Renal pelvis (tissue), 4 donors: ENCODE data around the gene PLAC8L1. TPM values are rescaled to one million over a fixed set of nuclear protein-coding genes. Genes with fewer than 3 reads are reported as not detected.

Experiments used
- DNase-seq: peaks from one replicate; pipeline ENCODE4 v3.0.0-alpha.2; 2013
- polyA plus RNA-seq, 3 donors: library from polyadenylated mRNA; unstranded; fragments of 120-200 nt; gene quantifications; one replicate each; pipeline ENCODE4 v1.2.1, GENCODE V29; 2013; ENCODE audit not compliant: insufficient read length in 3 of 3

Gene PLAC8L1
- polyA plus RNA-seq, 3 donors: 0.75 to 3.0 (median 2.6) TPM

GRCh38 chr5:146081556-146081955 is 23.8 kb downstream of the PLAC8L1 start:
- peak; percentile 60 for DNase-seq

DNA sequence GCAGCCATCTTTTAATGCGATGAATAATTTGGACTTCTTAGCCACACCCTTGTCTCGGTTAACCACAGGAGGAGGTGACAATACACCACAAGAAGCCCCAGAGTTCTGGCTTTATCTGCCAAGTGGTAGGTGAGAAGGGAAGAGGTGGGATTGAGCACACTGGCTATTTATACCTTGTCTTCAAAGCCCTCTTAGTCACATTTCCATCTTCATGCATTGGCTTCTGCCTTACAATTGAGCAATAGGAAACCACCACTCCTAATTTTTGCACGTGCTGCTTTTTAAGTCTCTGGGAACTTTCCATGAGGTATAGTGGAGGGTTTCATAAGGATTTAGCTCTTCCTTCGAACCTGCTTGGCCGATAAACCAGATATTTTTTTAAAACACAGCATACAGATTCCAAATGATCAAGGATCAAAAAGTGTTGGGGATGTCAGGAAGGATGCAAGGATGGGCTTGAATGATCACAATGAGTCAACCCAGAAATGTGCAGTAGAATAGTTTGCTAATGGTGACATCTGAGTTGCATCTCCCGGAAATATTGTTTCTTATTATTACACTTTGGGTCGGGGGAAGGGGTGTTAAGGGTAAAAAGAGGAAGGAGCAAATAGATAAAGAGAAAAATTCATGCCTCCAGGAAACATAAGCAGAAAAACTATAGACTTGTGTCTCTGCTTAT is 25.5 kb downstream of the PLAC8L1 start:
- no peak for DNase-seq

DNA sequence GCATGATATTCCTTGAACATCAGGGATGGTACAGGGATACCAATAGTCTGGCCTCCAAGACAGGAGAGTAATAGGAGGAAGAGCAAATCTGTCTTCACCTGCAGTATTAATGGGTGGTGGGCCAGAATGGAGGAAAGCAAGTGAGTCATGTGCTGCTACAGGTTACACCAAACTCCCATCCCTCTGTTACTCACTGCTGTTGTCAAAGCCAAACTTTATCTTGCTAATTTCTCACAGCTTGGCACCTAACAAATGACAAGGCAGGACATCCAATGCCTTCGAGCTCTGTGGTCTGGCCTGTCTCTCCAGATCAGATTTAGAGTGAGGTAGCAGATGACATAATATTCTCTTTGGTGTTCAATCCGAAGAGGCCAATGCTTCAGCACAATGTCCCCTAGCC is 26.8 kb downstream of the PLAC8L1 start:
- DNase-seq: no peak

DNA sequence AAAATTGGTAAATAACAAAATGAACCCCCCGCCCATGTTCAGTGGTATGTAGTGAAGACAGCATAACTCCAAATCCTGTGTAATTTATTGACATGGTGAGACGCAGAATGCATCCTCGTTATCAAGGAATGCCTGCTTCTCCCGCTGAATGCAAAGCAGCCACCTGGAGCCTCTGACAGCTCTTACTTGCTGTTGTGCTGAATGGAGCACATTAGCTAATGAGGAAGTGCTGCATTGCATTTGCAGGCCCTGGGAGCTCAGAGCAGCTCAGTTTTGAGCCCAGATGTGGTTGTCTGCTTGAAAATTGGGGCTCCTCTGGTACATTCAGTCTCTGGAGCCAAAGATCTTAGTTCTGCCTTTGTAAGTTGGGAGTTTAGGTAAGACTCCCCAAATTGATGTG is 28.9 kb downstream of the PLAC8L1 start:
- no peak for DNase-seq

- DNase-seq: no peak
These were observed 29.3 kb downstream of the PLAC8L1 start for GRCh38 chr5:146076028-146076427.

- DNase-seq: no peak
These were observed 32.0 kb downstream of the PLAC8L1 start for GRCh38 chr5:146073239-146073900.

- no peak for DNase-seq
These were observed 32.8 kb downstream of the PLAC8L1 start for GRCh38 chr5:146072595-146072994.

DNA sequence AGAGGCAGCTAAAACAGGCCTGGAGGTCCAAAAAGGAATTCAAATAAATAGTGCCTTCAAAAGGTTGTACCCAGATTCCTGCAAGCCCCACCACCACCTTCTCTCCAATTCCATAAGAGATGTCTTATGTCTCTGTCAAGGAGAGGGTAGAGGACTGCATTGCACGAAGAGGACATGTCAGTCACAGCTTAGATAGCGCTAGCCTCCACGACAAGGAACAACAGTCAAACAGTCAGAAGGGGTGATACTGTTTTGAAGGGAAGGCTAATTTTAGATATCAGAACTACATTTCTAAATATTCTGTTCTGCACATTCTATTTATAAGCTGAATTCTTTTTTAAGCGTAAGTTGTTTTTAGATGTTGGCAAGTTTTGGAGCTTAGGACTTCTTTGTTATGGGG is 34.2 kb downstream of the PLAC8L1 start:
- no peak for DNase-seq

DNA sequence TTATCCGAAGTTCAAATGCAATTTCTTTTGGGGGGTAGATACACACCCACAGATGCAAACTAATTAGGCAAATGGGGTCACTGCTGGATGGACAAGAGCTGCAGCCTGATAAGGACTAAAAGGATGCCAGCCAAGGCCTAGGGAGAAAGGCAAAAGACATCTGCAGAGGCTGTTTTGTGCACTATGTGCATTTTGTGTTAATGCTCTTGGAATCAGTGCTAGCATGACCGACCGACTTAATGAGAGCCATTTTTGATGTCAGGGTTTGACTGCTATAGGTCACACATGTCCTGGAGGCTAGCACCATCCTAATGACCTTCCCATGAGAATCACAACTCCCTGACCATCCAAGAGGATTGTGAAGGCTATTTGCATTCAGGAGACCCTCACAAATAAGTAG is 34.6 kb downstream of the PLAC8L1 start:
- DNase-seq: no peak

- DNase-seq: no peak
These were observed 35.6 kb downstream of the PLAC8L1 start for GRCh38 chr5:146069780-146070099.

- no peak for DNase-seq
These were observed 36.2 kb downstream of the PLAC8L1 start for GRCh38 chr5:146068977-146069779.

- no peak for DNase-seq
These were observed 37.2 kb downstream of the PLAC8L1 start for GRCh38 chr5:146068206-146068605.

DNA sequence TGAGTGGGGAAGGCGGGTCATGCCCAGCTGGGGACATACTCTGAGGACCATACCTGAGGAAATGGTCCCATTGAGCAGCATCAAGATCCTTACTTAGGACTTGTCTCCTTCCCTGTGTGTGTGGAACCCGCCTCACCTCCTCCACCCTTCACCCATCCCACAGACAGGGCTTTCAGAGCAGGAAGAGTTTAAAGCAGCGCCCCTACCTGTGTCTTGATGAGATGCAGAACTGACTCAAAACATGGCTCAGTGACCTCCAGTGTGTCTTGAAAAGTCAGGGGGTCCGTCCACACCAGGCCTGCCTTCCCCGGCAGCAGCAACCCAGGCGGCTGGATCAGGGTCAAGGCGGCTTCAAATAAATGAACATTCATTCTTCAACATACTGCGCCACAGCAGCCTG is 38.4 kb downstream of the PLAC8L1 start:
- DNase-seq: no peak

DNA sequence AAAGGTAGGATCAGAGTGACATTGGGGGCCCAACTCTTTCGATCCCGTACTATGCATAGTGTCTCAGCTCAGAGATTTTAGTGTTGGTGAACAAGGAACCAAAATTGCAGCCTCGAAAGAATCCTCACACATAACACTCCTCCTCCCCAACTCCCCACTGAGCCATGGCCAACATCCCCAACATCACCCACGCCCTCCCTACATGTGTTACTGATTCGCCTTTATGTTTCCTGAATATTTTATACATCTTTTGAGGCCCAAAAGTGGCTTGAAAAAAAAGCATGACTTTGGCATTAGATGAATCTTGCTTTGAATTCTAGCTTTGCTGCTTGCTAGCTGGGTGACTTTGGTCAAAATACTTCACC is 45.2 kb downstream of the PLAC8L1 start:
- no peak for DNase-seq

DNA sequence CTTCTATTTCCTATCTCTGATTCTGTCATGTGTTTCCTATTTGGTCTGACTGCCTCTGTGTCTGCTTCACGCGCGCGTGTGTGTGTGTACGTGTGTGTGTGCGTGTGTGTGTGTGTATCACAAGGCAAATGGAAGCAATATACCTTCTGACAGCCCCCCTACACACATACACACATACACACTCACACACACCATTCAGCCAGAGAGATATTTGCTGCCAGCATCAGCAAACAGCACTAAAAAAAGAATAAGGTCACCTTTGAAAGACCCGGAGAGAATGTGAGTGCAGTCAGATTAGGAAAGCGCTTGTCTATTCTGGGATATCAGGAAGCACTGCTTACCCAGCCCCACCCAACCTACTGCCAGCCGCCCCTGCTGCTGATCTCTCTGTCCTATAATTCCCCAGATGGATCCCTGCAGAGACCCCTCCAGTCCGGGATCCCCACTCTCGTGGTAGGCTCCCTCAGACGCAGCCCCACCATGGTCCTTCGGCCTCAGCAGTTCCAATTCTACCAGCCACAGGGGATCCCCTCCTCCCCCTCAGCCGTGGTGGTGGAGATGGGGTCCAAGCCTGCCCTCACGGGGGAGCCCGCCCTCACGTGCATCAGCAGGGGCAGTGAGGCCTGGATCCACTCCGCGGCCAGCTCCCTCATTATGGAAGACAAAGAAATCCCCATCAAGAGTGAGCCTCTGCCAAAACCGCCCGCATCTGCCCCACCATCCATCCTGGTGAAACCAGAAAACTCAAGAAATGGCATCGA is 45.7 kb downstream of the PLAC8L1 start:
- DNase-seq: no peak

DNA sequence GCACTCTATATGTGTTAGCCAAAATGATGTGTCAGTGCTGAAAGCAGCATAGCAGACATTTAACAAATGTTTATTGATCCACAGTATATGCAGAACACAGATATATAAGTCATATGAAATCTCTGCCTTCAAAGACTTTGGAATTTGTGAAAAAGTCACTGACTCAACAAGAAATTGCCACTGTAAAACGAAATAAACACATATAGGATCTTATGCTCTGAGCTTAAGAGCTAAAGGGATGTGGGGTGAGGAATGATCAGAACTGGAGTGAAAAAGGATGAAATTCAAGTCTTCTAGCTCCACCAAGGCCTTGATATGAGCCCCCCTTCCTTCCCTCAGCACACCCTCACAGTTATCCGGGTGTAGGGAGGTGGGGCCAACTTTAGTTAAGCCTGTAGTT is 49.9 kb downstream of the PLAC8L1 start:
- no peak for DNase-seq

DNA sequence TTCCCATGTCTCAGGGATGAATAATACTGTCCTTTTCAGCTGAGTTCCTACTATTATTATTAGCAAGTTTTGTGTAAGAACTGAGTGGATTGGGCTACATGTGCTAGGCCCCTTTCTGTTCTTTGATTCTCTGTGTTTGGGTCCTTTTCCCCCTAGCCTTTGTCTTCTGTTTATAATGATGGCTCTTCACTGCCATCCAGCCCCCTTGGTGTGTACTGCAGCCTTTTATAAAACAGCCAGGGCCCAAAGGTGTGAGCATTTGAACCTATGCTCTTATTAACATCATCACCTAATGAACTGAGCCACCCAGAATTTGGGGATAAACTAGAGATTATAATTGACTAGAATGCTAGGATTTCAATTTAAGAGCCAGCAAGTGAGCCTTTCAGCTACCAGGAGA is 52.6 kb downstream of the PLAC8L1 start:
- no peak for DNase-seq

DNA sequence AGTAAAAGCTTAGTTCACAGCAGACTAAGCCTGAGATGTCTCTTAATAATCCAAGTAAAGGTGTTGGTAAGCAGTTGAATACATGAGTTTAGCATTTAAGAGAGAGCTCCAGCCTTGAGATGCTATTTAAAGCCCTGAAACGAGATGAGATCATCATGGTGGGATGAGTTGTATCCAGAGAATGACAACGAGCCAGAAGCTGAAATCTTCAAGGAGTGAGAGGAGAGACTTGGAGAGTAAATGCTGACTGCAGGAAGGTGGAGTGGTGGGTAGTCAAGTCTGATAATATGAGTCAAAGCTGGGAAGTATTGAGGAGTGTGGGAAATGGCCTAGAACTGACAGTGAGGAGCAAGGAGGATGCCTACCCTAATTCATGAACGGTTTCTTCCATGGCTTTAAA is 53.7 kb downstream of the PLAC8L1 start:
- no peak for DNase-seq

DNA sequence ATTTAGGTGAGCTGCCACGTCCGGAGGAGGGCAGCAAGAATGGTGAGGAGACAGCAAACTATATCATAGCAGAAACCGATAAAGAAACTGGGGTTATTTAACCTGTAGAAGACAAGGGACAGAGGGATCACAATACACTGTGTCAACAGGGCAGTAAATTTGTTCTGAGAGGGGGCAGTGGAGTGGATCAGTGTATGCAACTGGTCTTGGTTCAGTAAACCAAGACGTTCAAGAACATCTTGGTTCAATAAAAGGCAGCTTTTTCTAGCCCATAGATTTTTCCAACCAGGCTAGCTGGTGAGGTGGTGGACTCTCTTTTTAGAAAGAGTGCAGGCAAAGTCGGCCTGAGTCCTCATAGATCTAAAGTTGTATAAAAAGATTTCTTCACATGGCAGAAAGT is 55.3 kb downstream of the PLAC8L1 start:
- DNase-seq: peak; percentile 17

DNA sequence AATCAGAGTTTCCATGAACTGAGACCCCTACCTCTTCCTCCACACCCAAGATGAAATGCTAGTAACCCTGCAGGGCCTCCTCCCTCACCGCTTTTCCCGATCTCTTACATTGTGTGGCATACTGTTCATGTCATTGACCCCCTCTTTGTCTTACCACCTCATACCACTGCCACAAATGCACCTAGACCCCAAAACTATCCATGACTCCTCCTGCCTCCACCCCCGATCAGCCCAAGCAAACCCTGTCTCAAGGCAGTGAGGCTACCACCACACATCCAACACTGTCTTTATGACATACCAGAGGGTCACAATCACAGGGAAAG is 55.7 kb downstream of the PLAC8L1 start:
- DNase-seq: no peak

- DNase-seq: peak; percentile 73
These were observed 56.2 kb downstream of the PLAC8L1 start for GRCh38 chr5:146048994-146049703.

- DNase-seq: no peak
These were observed 58.0 kb downstream of the PLAC8L1 start for GRCh38 chr5:146047396-146047795.
